Endothelial cell of umbilical vein (primary cell): ENCODE data around the gene DCX. TPM values are rescaled to one million over a fixed set of nuclear protein-coding genes. Genes with fewer than 3 reads are reported as not detected.

Experiments
- BruUV-seq: library from RNA; stranded (reverse); fragments of 400-500 nt; replicated peaks from 2 replicates; lab custom pipeline; 2021; lab: Mats Ljungman, UMichigan
- CTCF ChIA-PET: fragments of 300-600, 350-600 bp; sonication (Branson Sonifier 250); formaldehyde crosslinking; loops from one replicate; lab custom pipeline; 2021; ENCODE audit warnings: antibody characterized with exemption, inconsistent platforms; lab: Charles Lee
- POLR2A ChIA-PET: fragments of 300-600, 350-600 bp; sonication (Branson Sonifier 250); formaldehyde crosslinking; loops from one replicate; lab custom pipeline; 2021; ENCODE audit warnings: antibody characterized with exemption, inconsistent platforms; lab: Charles Lee
- DNase-seq: peaks from one replicate; pipeline ENCODE4 v3.0.0-alpha.2; 2011; ENCODE audit warnings: low read depth, low spot score
- FAIRE-seq: peaks from 2 replicates; lab custom pipeline; 2011; peaks lifted over from hg19 to GRCh38; lab: Jason Lieb, UNC
- H2AFZ ChIP-seq: 2 replicates; pipeline ENCODE4 v1.6.0; 2012; ENCODE audit warnings: low read depth, low read length, control low read depth, inconsistent platforms
- H3K27ac ChIP-seq: 2 replicates; pipeline ENCODE4 v1.5.1; 2011; ENCODE audit warnings: low read depth, mild to moderate bottlenecking, control low read depth, low read length, moderate library complexity; ENCODE audit not compliant: insufficient read depth
- H3K27me3 ChIP-seq, 2 experiments: 2 replicates each; pipeline versions ENCODE4 v1.6.0 to v1.6.1; 2011; ENCODE audit warnings: low read length in 2 of 2, mixed read lengths in 1 of 2; ENCODE audit not compliant: control insufficient read depth in 2 of 2, insufficient read depth in 2 of 2
- H3K36me3 ChIP-seq, 2 experiments: 2 replicates in 1 of 2; 3 replicates in 1 of 2; pipeline ENCODE4 v1.5.1; 2011; ENCODE audit warnings: low read length in 2 of 2, mild to moderate bottlenecking in 1 of 2, moderate library complexity in 1 of 2; ENCODE audit not compliant: control insufficient read depth in 2 of 2, insufficient read depth in 2 of 2; ENCODE audit errors: extremely low read depth in 1 of 2
- H3K4me1 ChIP-seq: 3 replicates; pipeline ENCODE4 v1.5.1; 2011; ENCODE audit warnings: mild to moderate bottlenecking, low read length; ENCODE audit not compliant: control insufficient read depth, insufficient read depth; ENCODE audit errors: extremely low read depth
- H3K4me2 ChIP-seq: 2 replicates; pipeline ENCODE4 v1.6.1; 2011; ENCODE audit warnings: low read length, control low read depth, mixed read lengths; ENCODE audit not compliant: insufficient read depth
- H3K4me3 ChIP-seq, 3 experiments: fragments of 200-600 bp in 1 of 3; sonication (generic), shearing (Covaris generic) in 1 of 3; replicated peaks in 1 of 3; 2 replicates each; pipeline ENCODE4 v1.5.1; 2011 to 2016; ENCODE audit warnings: control low read depth in 3 of 3, low read length in 3 of 3, mild to moderate bottlenecking in 2 of 3, inconsistent platforms in 1 of 3, low read depth in 1 of 3, moderate library complexity in 1 of 3; ENCODE audit not compliant: insufficient read depth in 1 of 3
- H3K79me2 ChIP-seq: 2 replicates; pipeline ENCODE4 v1.6.0; 2012; ENCODE audit warnings: low read length, inconsistent platforms; ENCODE audit not compliant: control insufficient read depth, insufficient read depth
- H3K9ac ChIP-seq: replicated peaks from 2 replicates; pipeline ENCODE3; 2011; ENCODE audit warnings: low read length, control low read depth; ENCODE audit not compliant: insufficient read depth; ENCODE audit errors: extremely low read depth
- H3K9me1 ChIP-seq: replicated peaks from 3 replicates; pipeline ENCODE4 v1.6.0; 2011; ENCODE audit warnings: mild to moderate bottlenecking, low read length; ENCODE audit not compliant: control insufficient read depth, insufficient read depth; ENCODE audit errors: extremely low read depth
- H3K9me3 ChIP-seq: replicated peaks from 2 replicates; pipeline ENCODE4 v1.5.1; 2012; ENCODE audit warnings: low read length, inconsistent platforms; ENCODE audit not compliant: control insufficient read depth, insufficient read depth
- H4K20me1 ChIP-seq: replicated peaks from 2 replicates; pipeline ENCODE3; 2011; ENCODE audit warnings: mild to moderate bottlenecking, low read length; ENCODE audit not compliant: control insufficient read depth, insufficient read depth; ENCODE audit errors: extremely low read depth
- CTCF ChIP-seq, 2 donors: IDR thresholded peaks; 1 replicate in 1 of 2; 2 replicates in 1 of 2; pipeline ENCODE4 v1.5.1; 2011; ENCODE audit warnings: low read length in 2 of 2, mild to moderate bottlenecking in 2 of 2, moderate library complexity in 2 of 2, control low read depth in 1 of 2, inconsistent platforms in 1 of 2, low read depth in 1 of 2; ENCODE audit not compliant: insufficient read depth in 1 of 2; ENCODE audit errors: extremely low read depth in 1 of 2
- EZH2 ChIP-seq: IDR thresholded peaks from 2 replicates; pipeline ENCODE4 v1.6.1; 2012; ENCODE audit warnings: borderline replicate concordance, low read depth, mild to moderate bottlenecking, moderate library complexity, low read length, inconsistent platforms; ENCODE audit not compliant: severe bottlenecking
- FOS ChIP-seq: IDR thresholded peaks from 2 replicates; pipeline ENCODE4 v1.6.1; 2011; ENCODE audit warnings: mild to moderate bottlenecking, low read length, moderate library complexity, borderline replicate concordance; ENCODE audit not compliant: insufficient read depth
- GATA2 ChIP-seq: IDR thresholded peaks from 2 replicates; pipeline ENCODE4 v1.7.0; 2011; ENCODE audit warnings: low read depth, mild to moderate bottlenecking, moderate library complexity, mixed read lengths, low read length; ENCODE audit not compliant: insufficient read length, insufficient read depth
- JUN ChIP-seq: IDR thresholded peaks from 2 replicates; pipeline ENCODE4 v1.6.1; 2011; ENCODE audit warnings: borderline replicate concordance, low read depth; ENCODE audit not compliant: insufficient read length, insufficient read depth
- MAX ChIP-seq: IDR thresholded peaks from 2 replicates; pipeline ENCODE4 v1.6.1; 2011; ENCODE audit not compliant: insufficient read depth, insufficient read length
- MYC ChIP-seq: IDR thresholded peaks from one replicate; pipeline ENCODE4 v1.6.1; 2011; ENCODE audit warnings: mild to moderate bottlenecking, low read depth, low read length
- POLR2A ChIP-seq: IDR thresholded peaks from 2 replicates; pipeline ENCODE4 v1.6.1; 2012; ENCODE audit warnings: low read depth, mild to moderate bottlenecking, control low read depth, low read length
- POLR2AphosphoS5 ChIP-seq: IDR thresholded peaks from 2 replicates; pipeline ENCODE4 v1.6.1; 2012; ENCODE audit warnings: low read depth, mild to moderate bottlenecking, control low read depth, low read length, moderate library complexity; ENCODE audit not compliant: insufficient read depth
- dilution Hi-C: fragments of 300-500 bp; cut with MboI; formaldehyde crosslinking; loops from one replicate; pipeline ENCODE4 v1.15.0; 2019; ENCODE audit warnings: low sequenced_read_pairs; ENCODE audit not compliant: extremely low pct_ligation_motif_present
- intact Hi-C: fragments of 100-400 bp; cut with micrococcal nuclease; formaldehyde crosslinking; loops from one replicate; pipeline ENCODE4 v1.10.0; 2022
- polyA plus RNA-seq, 4 experiments: library from polyadenylated mRNA; depleted of rRNA in 3 of 4; stranded (reverse) in 3 of 4; unstranded in 1 of 4; fragments of >200 nt; gene quantifications; 2 replicates each; pipeline versions ENCODE4 v1.2.1 to v1.2.3, GENCODE V29; 2011 to 2012; ENCODE audit warnings: missing spikeins in 1 of 4
- total RNA-seq: library from RNA; stranded (reverse); gene quantifications from 2 replicates; pipeline ENCODE4 v1.2.3, GENCODE V29; 2021

Gene DCX
- total and polyA plus RNA-seq, 2 donors (not counting 3 experiments of a cell fraction or from before 2014, with no cell fraction given) = not detected

- CTCF ChIA-PET = no interaction called here
Measured at GRCh38 chrX:111386077-111386476, 25.9 kb downstream of the DCX start.

GRCh38 chrX:111382277-111382676 lies 29.7 kb downstream of the DCX start:
- POLR2A ChIA-PET = no interaction called here
- BruUV-seq = no TSS peak
- CTCF ChIA-PET = no interaction called here
- Histone ChIP-seq H3K4me1 (no peaks in the 10 kb centered on the region), H3K4me2 (no peak overlapping the region), H3K9ac (no peak overlapping the region), H3K79me2 (no peaks in the 10 kb centered on the region), H3K9me1 (no peaks in the 10 kb centered on the region), H3K9me3 (no peaks in the 10 kb centered on the region), H3K36me3 (no peaks in the 10 kb centered on the region), H3K27me3 (no peaks in the 10 kb centered on the region), H4K20me1 (no peaks in the 10 kb centered on the region), H2AFZ (no peak overlapping the region), H3K27ac (no peak overlapping the region), H3K4me3 (no peak overlapping the region)
- dilution Hi-C loops (no loop called here), intact Hi-C loops (no loop called here)
- FAIRE-seq (no peak), DNase-seq (no peak)
- TF ChIP-seq MAX = no peak
- TF ChIP-seq POLR2AphosphoS5 = no peak
- no peak for TF ChIP-seq EZH2
- TF ChIP-seq JUN = no peak
- TF ChIP-seq CTCF (IDR thresholded peaks at IDR 0.05; ENCODE audit: extremely low read depth in 1 of 2, insufficient read depth in 1 of 2, low read depth in 1 of 2, low read length in 2 of 2) = no peak
- TF ChIP-seq FOS = no peak
- no peak for TF ChIP-seq GATA2
- no peak for TF ChIP-seq POLR2A
- TF ChIP-seq MYC = no peak

More at GRCh38 chrX:111386077-111386476, 25.9 kb downstream of the DCX start:
- Histone ChIP-seq H3K79me2 (no peaks in the 10 kb centered on the region), H3K27ac (no peak overlapping the region), H3K4me2 (no peak overlapping the region), H4K20me1 (no peaks in the 10 kb centered on the region), H3K4me1 (no peaks in the 10 kb centered on the region), H3K9me1 (no peaks in the 10 kb centered on the region), H3K27me3 (no peaks in the 10 kb centered on the region), H3K4me3 (no peak overlapping the region), H3K36me3 (no peaks in the 10 kb centered on the region), H3K9me3 (no peaks in the 10 kb centered on the region), H2AFZ (no peak overlapping the region), H3K9ac (no peak overlapping the region)
- TF ChIP-seq FOS = no peak
- POLR2A ChIA-PET = no interaction called here
- BruUV-seq = no TSS peak
- FAIRE-seq (no peak), DNase-seq (no peak)
- dilution Hi-C loops = no loop called here
- intact Hi-C loops = no loop called here
